Glomerular endothelial cell (primary cell): Measurements from ENCODE around the gene CTH. TPM values are rescaled to one million over a fixed set of nuclear protein-coding genes. Genes with fewer than 3 reads are reported as not detected.
"Not testable (repeated sequence)": the region's sequence is repeated elsewhere in the genome, so short reads cannot be mapped to it uniquely, and the experiment has no call there.

Experiments
- DNase-seq: peaks from one replicate; pipeline ENCODE4 v3.0.0-alpha.2; 2011; ENCODE audit warnings: low read depth, low spot score; ENCODE audit errors: extremely low read depth
- total RNA-seq: library from RNA; depleted of rRNA; stranded (reverse); fragments of >200 nt; gene quantifications from 2 replicates; pipeline ENCODE4 v1.2.3, GENCODE V29; 2015

The CTH gene
- 1.8 and 3.3 TPM in 2 replicates for total RNA-seq

GRCh38 chr1:70410604-70411359 is at the start of gene CTH:
Gene CTH (plus strand): TSS chr1:70411268. CDS start chr1:70411416, 148 bp downstream.
- DNase-seq: peak; percentile 67

GRCh38 chr1:70361727-70362398 is 49.2 kb upstream of the CTH start:
- no peak for DNase-seq

- DNase-seq: no peak
Measured at GRCh38 chr1:70364439-70364838, 46.6 kb upstream of the CTH start.

GRCh38 chr1:70366425-70366952 is 44.6 kb upstream of the CTH start:
- DNase-seq: not testable (repeated sequence)

- DNase-seq: not testable (repeated sequence)
Measured at GRCh38 chr1:70366997-70367396, 44.1 kb upstream of the CTH start.

GRCh38 chr1:70367397-70367796 is 43.7 kb upstream of the CTH start:
- not testable (repeated sequence) for DNase-seq

GRCh38 chr1:70371586-70371985 is 39.5 kb upstream of the CTH start:
- DNase-seq: not testable (repeated sequence)

GRCh38 chr1:70372426-70372825 is 38.6 kb upstream of the CTH start:
- no peak for DNase-seq

- DNase-seq: not testable (repeated sequence)
Measured at GRCh38 chr1:70373580-70373979, 37.5 kb upstream of the CTH start.

GRCh38 chr1:70376196-70376595 is 34.9 kb upstream of the CTH start:
- no peak for DNase-seq

GRCh38 chr1:70382682-70383081 is 28.4 kb upstream of the CTH start:
- no peak for DNase-seq

GRCh38 chr1:70383483-70383882 is 27.6 kb upstream of the CTH start:
- no peak for DNase-seq

- DNase-seq: no peak
Measured at GRCh38 chr1:70384542-70384941, 26.5 kb upstream of the CTH start.

- DNase-seq: no peak
Measured at GRCh38 chr1:70385477-70385876, 25.6 kb upstream of the CTH start.

GRCh38 chr1:70386121-70386520 is 24.9 kb upstream of the CTH start:
- no peak for DNase-seq

GRCh38 chr1:70387507-70387906 is 23.6 kb upstream of the CTH start:
- DNase-seq: no peak

GRCh38 chr1:70392626-70393025 is 18.4 kb upstream of the CTH start:
- DNase-seq: no peak

- DNase-seq: no peak
Measured at GRCh38 chr1:70396607-70397006, 14.5 kb upstream of the CTH start.

- no peak for DNase-seq
Measured at GRCh38 chr1:70397013-70397412, 14.1 kb upstream of the CTH start.

GRCh38 chr1:70400335-70400734 is 10.7 kb upstream of the CTH start:
- DNase-seq: no peak

GRCh38 chr1:70401974-70402373 is 9.1 kb upstream of the CTH start:
- DNase-seq: no peak

- no peak for DNase-seq
Measured at GRCh38 chr1:70403759-70404158, 7.3 kb upstream of the CTH start.
